T-helper 2 cell treated with Interferon-gamma antibody and Interleukin-4, amounts not matched to agents 100 ng/mL and 5 ng/mL, for 36 hours (primary cell): ENCODE measurements around the gene HS6ST3. TPM values are rescaled to one million over a fixed set of nuclear protein-coding genes. Genes with fewer than 3 reads are reported as not detected.
"Not testable (repeated sequence)": the region's sequence is repeated elsewhere in the genome, so short reads cannot be mapped to it uniquely, and the experiment has no call there.

Experiments
- intact Hi-C: fragments of 100-400 bp; cut with micrococcal nuclease; formaldehyde crosslinking; loops from one replicate; pipeline ENCODE4 v1.15.1; 2023
- total RNA-seq: library from RNA; stranded (reverse); gene quantifications from 2 replicates; pipeline ENCODE4 v1.2.3, GENCODE V29; 2022

HS6ST3 gene
- total RNA-seq, 1 donor from 2014 or later, result not detected

DNA sequence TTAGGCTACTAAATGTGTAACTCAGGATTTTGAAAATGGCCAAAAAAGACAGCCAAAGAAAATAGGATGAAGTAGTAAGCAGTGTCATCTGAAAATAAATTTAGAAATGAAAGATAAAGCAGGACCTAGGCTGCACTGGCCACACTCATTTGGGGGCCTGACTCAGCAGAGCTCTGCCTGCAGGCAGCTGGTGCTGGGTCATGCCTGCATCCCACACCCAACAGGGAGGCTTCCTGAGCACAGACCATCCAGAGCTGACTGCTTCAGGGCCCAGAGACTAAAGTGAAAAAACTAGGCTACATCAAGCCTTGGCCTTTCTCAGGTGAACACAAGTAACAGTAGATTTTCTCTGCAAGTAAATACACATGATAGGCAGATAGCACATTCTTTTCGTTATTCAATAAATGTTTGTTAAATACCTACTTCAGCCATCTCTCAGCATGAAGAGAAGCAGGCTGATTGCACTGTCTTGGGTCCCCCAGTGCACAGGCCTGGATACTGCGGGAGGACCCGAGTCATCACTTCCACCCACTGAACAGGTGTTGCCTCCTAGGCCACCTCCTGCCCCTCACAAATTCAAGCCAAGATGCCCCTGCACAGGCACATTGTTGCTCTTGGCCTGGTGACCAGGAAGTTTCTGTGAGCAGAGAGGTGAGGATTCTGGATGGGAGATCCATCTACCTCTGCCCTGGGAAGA is 620.4 kb downstream of the HS6ST3 start:
- intact Hi-C loops, result no loop called here

GRCh38 chr13:96720446-96720845 is 630.5 kb downstream of the HS6ST3 start:
- intact Hi-C loops, result no loop called here

GRCh38 chr13:96726651-96727050 is 636.7 kb downstream of the HS6ST3 start:
- intact Hi-C loops, result no loop called here

GRCh38 chr13:96728463-96728862 is 638.6 kb downstream of the HS6ST3 start:
- intact Hi-C loops, result no loop called here

GRCh38 chr13:96730676-96731075 is 640.8 kb downstream of the HS6ST3 start:
- intact Hi-C loops, result no loop called here

DNA sequence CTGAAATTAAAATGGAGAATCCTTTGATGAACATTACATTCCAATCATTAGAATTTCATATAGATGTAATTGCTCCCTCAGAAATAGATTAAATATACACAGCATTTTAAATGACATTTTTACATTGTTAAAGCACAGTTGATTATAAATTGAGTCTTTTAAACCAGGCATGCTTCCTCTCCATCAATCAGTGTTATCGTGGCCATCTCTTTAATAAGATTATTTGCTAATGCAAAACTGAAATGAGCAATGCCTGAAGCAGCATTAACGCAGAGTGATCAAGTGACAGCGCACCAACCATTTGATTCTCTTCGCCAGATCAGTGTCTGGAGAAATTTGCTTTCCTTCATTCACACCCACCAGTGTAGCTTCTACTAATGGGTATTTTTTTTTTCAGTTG is 644.6 kb downstream of the HS6ST3 start:
- intact Hi-C loops, result no loop called here

DNA sequence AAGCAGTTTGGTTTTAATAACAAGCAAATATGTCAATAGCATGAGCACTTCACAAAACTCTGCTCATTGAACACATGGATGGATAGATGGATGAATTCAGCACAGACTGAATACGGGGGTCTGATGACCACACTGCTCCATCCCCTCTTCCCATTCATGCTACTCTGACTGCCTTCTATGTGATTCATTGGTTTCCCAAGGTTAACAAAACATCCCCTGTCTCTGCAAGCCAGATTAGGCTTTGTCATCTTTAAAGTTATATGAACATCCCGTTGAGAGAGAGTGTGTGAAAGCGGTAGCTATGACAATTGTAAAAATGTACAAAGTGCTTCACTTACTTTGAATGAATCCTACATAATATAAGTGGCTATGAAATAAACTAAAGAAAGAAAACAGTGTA is 651.9 kb downstream of the HS6ST3 start:
- intact Hi-C loops, result no loop called here

GRCh38 chr13:96743296-96744089 is 653.6 kb downstream of the HS6ST3 start:
- intact Hi-C loops, result no loop called here

DNA sequence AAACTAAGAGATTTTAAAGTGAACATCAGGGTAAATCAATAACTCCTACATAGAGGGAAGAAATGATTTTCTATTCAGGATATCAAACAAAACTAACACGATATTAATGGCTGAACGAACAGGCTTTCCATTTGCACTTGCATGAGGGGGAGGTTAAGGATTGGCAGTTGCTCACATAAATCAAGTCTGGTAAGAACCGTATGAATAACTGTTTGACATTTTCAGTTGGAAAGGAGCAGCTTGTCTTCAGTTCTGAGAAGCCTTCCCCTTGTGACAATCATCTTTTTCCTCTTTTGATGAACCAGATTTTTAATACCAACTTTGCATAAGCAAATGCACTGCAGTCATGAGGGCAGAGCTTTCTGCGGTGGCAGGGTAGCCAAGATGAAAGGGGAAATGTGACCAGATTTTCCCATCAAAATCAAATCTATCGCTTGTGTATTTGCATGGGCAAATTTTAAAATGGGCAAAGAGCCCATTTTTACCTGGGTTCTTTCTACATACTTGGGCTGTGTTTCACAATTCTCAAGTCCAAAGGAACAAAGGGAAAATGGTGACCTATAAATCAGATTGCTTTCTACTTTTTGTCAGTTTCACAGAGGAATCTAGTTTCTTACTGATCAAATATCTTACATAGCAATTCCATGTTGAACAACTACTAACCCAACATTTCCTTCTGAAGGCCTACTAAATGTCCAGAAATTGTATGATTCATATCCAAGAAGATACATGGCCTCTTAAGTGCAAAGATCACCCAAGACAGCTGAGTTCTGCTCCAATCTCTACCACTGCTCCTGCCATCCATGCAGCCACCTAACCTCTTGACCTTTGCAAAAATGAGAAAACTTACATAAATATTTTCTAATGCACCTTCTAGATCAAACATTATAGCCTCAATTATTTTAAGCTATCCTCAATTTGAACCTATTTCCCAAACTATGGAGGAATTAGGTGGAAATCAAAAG is 654.7 kb downstream of the HS6ST3 start:
- intact Hi-C loops, result no loop called here

GRCh38 chr13:96746886-96747285 is 657.0 kb downstream of the HS6ST3 start:
- intact Hi-C loops, result no loop called here

- intact Hi-C loops, result no loop called here
Measured at GRCh38 chr13:96749825-96750224, 659.9 kb downstream of the HS6ST3 start.

- intact Hi-C loops, result no loop called here
Measured at GRCh38 chr13:96751089-96751488, 661.2 kb downstream of the HS6ST3 start.

DNA sequence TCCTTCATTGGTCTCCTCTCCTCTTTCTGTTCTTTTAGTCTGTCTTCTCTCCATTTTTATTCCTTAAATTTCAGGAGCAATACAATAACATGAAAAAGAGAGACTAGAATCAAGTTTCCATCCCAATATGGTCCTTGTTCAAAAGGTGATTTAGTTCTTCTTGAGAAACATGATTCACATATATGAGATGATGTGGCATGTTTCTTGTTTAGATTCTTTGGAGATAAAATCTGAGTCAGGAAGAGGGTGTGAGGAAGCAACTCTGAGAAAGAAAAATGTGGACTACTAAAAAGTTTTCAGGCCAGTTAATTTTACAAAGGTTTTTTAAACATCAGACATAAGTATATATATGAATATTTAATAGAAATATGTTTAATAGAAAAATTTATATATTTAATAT is 673.0 kb downstream of the HS6ST3 start:
- intact Hi-C loops, result no loop called here

DNA sequence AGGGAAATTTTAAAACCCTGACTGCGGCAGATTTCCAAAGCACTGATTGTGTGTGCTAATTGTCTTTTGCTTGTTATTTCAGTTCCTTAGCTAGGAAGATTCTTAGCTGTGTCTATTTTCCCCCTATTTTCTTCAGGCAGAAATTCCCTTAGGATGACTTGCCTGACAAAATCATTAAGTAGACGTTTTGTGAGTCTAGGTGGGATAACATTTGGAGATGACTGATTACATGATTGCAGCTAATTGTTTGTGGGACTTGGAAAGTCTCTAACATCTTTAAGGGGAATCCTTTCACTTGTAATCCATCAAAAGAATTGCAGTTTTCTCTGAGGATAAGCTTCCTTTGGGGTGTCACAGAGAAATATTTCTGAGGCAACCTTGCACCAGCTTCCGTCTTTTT is 676.4 kb downstream of the HS6ST3 start:
- intact Hi-C loops, result no loop called here

GRCh38 chr13:96768524-96768923 is 678.6 kb downstream of the HS6ST3 start:
- intact Hi-C loops, result no loop called here

- intact Hi-C loops, result no loop called here
Measured at GRCh38 chr13:96769874-96770273, 680.0 kb downstream of the HS6ST3 start.

GRCh38 chr13:96771486-96772367 is 681.8 kb downstream of the HS6ST3 start:
- intact Hi-C loops, result no loop called here

DNA sequence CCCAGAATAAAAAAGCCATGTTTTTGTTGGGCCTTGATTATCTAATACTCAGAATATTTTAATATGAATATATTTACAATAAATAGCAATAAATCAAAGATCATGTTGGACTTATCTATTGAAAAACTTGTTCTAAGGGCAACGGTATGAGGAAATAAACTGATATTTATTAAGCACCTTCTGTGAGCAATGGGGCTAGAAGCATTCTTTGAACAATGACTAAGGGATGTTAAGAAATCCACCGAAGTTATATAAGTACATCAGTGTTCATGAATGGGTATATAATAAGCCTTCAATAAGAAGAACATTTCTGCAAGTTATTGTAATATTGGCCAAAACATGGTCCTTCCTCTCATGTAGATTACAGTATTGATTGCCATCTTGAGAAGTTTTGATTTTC is 682.5 kb downstream of the HS6ST3 start:
- intact Hi-C loops, result no loop called here

DNA sequence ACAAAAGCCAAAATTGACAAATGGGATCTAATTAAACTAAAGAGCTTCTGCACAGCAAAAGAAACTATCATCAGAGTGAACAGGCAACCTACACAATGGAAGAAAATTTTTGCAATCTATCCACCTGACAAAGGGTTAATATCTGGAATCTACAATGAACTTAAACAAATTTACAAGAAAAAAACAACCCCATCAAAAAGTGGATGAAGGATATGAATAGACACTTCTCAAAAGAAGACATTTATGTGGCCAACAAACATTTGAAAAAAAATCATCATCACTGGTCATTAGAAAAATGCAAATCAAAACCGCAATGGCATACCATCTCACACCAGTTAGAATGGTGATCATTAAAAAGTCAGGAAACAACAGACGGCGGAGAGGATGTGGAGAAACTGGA is 688.4 kb downstream of the HS6ST3 start:
- intact Hi-C loops, result not testable (repeated sequence)

DNA sequence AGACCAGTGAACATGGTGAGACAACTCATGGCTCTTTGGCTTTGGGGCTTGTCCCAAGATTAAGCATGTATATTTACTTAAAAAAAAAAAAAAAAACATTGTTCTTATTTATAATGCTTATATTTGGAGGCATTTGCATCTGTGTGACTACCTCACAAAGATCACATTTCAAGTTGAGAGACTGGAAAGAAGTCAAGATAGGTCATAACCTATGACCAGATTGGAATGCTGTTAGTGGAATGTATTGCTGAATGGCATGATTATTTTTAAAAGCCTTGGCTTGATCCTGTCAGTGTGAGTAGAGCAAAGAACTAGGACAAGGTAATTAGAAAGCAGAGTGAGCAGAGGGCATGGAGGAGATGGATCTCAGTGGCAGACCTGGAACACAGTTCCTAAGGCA is 689.8 kb downstream of the HS6ST3 start:
- intact Hi-C loops, result no loop called here

DNA sequence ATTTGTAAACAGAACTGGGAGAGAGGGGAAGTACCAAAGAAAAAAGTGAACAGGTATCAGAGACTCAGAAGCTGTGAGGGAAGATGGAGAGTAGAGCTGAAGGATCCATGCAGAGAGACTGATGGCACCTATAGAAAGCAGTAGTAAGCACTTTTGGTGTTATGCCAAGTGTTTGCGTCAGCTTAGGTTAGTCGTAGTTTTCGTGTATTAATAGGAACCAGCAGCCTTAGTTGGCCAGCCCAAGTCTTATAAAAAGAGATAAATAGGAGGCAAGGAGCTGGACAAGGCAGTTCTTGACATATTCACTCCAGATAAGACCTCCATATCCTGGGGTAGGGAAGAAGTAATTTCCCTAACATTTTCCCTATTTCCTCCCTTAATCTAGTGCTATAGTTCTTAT is 690.2 kb downstream of the HS6ST3 start:
- intact Hi-C loops, result no loop called here
